NCI-H1092 treated with DMSO at 0.1 percent for 48 hours (cell line): ENCODE measurements around the gene GCLC.
"Not testable (repeated sequence)": the region's sequence is repeated elsewhere in the genome, so short reads cannot be mapped to it uniquely, and the experiment has no call there.

Experiments used
- DNase-seq: peaks from one replicate; lab custom pipeline; 2025; lab: John Stamatoyannopoulos, UW

Gene GCLC

DNA sequence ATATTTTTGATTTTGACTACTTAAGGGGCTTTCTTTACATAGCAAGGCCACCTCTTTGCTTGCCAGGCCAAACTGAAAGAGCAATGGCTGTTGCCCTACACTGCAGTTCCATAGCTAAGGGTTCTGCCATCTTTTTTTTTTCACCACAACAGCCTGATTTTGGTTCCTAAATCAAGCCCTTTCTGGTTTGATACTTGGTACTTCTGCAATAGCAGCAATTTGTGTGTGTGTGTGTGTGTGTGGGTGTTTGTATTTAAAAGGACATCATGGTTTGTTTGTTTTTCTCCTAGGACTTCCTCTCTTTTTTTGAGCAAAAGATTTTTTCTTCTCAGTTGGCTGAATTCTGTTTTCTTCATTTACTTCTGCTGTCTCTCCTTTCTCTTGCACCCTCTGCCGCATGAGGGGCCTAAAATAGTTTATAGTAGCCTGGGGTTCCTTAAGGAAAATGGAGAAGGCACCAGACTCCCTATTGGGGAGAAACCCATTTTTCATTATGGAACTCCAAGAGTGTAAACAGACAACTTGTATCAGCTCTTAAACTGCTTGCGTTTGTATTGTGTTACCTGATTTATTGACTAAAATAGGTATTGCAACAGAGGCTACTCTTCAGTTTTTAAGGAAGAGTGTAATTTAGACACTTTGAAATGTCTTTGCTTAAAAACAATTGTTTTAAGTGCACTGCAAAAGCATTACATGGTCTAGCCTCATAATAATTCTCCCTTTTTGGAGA, 12.2 kb upstream of the GCLC start:
- DNase-seq: no peak

DNA sequence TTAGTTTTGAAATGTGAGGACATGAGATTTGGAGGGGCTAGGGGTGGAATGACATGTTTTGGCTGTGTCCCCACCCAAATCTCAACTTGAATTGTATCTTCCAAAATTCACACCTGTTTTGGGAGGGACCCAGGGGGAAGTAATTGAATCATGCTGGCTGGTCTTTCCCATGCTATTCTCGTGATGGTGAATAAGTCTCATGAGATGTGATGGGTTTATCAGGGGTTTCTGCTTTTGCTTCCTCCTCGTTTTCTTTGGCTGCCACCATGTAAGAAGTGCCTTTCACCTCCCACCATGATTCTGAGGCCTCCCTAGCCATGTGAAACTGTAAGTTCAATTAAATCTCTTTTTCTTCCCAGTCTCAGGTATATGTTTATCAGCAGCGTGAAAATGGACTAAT, 8.7 kb upstream of the GCLC start:
- DNase-seq: not testable (repeated sequence)

DNA sequence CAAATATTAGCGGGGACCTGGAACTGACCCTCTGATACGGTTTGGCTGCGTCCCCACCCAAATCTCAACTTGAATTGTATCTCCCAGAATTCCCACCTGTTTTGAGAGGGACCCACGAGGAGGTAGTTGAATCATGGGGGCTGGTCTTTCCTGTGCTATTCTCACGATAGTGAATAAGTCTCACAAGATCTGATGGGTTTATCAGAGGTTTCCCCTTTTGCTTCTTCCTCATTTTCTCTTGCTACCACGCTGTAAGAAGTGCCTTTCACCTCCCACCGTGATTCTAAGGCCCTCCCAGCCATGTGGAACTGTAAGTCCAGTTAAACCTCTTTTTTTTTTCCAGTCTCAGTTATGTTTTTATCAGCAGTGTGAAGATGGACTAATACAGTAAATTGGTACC, 6.8 kb upstream of the GCLC start:
- not testable (repeated sequence) for DNase-seq

DNA sequence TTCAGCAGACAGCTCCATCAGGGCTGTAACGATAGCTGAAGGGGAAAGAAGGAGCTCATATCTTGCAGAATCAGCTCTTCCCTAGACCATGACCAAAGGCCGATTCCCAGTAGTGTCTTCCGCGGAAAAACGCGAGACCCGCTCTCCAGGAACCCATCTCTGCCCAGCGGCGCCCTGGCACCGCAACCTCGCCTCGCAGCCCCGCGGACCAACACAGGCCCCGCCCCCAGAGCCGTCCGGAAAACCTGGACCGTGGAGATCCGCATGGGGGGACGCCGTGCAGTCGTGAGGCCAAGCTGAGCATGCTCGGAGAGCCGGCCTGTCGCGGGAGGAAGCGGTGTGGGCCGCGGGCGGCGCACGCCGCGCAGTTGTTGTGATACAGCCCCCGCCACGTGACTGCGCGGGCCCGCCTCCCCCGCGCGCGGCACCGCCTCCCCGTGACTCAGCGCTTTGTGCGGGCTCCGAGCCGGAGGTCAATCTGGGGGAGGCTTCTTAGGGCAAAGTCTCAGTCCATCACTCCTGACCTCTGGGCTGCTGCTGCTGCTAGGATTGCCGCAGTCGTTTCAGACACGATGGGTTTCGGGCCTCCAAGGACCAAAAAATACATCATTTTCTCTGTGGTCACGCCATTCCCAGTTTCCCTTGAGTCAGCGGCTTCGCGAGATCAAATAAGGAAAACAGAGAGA, 3.1 kb upstream of the GCLC start:
- peak; percentile 89 for DNase-seq

DNA sequence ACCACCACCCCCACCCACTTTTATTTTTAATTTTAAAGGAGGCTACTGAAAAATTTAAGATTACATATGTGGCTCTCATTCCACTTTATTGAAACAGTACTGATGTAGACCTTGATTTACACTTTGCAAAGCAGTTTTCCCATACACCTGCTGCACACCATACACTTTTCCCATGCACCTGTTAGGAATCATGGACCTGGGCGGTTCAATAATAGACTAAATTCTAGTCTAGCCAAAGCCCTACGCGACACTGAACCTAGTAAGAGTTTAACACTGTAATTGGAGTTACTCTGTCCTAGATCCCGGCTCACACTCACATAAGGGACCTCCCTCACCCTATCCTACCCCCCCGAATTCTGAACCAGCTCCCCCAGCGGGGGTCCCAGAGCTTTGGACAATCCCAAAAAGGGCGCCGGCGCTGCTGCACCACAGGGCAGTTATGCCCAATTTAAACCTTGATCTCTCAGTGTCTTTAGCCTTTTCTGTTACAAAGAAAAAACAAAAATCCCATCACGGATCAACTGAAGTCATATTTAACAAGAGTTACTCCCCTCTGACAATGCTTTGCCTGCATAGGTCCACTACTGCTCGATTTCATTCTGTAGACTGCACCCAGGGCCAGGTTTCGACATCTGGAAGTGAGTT, 2.4 kb upstream of the GCLC start:
- peak; percentile 40 for DNase-seq

DNA sequence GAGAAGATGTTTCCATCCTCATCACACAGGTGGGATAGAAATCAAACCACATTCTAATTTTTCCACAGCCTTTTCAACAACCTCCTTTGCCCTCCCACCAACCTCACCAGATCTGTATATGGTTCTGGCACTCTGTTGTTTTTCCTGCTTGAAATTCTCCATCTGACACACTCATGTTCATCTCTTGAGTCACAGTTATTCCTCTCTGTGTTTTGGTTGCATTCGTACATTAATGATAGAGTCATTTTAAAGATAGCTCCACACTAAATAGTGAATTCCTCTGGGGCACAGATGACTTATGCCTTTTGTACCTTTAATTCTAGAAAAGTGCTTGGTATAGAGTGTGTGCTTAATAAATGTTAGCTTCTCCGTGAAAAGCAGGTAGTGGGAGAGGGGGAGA, 1.4 kb upstream of the GCLC start:
- no peak for DNase-seq

DNA sequence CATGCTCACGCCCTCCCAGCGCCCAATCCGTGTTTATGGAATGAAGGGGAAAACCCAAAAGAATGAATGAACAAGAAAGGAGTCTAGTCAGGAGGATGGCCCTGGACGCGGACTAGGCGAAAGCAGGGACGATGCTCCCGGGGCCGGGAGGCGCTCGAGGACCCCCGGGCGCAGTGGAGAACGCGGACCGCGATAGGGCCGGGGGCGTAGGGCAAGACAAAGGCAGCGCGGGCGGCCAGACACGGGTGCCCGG, 758 bp downstream of the GCLC start:
- no peak for DNase-seq

DNA sequence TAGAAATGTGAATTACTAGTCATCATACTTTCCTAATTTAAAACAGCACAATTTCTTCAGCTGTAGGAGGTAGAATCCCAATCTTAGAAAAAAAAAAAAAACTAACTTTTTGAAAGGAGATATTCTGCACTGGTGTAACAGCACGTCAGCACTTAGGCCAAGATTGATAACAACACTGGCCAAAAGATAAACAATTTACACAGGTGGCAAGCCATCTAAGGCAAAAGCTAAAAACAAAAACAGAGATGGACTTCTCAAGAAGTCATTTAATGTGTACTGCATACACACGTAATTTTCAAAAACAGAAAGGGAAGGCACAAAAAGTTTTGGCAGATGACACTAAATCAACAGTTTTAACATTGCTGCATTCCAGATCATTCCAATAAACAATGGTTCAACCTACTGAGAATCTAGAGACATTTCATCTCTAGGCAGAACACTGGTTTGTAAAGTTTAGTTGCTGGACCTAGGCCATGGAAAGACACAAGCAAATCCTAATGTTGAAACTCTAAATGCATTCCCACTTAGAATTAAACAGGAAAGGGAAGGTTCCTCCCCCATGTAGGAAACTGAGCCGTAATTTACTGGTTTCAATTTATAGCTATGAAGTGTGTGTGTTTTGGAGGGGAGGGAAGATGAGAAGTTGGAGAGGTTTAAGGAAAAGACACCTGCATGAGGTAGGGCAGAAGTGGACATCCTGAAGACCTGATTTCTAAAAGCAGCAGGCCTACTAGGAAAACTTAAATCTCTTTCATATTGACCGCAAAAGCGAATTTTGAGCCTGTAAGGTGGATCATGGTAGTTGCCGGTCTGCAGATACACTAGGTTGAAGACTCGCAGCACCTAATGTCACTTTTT, 1.3 kb downstream of the GCLC start:
- DNase-seq: peak; percentile 49

DNA sequence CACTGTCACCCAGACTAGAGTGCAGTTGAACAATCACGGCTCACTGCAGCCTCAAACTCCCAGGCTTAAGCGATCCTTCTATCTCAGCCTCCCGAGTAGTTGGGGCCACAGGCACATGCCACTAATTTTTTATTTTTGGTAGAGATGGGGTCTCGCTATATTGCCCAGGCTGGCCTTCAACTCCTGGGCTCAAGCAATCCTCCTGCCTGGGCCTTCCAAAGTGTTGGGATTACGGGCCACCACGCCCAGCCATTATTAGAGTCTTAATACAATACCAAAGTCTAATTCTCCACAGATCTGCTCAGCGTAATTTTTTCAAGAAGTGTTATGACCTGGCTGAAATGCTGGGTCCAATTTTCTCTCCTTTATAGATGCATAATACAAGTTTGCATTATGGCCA, 3.0 kb downstream of the GCLC start:
- no peak for DNase-seq

DNA sequence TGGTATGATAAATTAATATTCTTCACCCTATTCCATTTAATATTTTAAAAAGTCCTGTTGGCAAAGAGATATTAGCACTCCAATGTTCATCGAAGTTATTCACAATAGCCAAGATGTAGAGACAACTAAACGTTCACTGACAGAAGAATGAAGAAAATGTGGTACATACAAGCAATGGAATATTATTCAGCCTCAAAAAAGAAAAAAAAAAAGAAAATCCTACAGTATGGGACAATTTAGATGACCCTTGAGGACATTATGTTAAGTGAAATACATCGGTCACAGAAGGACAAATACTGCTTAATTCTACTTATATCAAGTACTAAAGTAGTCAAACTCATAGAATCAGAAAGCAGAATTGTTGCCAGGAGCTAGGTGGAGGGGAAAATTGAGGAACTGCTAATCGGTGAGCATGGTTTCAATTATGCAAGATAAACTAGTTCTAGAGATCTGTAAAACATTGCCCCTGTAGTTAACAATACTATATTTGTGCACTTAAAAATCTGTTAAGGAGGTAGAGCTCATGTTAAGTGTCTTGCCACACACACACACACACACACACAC, 4.7 kb downstream of the GCLC start:
- no peak for DNase-seq

DNA sequence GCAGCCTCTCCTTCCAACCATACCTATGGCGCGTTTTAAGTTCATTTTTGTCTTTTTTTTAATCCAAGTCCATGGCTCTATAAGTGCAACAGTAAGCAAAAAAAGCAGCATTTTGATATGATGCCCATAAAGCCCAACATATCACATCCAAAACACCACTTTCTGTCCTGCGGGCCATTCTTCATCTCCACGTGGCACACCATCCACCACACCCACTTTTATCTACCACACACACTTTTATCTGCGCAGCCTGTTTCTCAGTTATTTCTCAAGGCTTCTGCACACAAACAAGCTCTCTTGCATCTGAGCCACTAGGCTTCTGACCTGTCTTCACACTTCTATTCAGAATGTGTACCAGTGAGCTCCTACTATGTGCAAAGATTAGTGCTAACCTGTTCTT, 5.3 kb downstream of the GCLC start:
- DNase-seq: no peak

DNA sequence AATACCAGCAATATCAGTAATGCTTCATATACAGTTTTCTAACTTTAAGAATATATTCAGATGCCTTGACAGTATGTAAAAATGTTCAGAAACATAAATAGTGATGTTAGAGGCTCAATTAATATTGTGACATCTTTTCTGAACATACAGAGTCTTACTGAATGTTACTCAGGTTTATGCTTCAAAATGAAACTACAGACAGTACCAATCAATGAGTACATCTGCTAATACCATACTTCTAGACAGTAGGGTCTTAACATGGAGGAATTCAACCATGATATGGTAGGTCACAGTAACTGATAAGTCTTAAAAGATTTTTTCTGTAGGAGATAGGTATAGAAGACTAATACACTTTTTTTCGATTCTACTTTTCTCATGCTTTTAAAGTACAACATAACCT, 8.3 kb downstream of the GCLC start:
- DNase-seq: no peak

DNA sequence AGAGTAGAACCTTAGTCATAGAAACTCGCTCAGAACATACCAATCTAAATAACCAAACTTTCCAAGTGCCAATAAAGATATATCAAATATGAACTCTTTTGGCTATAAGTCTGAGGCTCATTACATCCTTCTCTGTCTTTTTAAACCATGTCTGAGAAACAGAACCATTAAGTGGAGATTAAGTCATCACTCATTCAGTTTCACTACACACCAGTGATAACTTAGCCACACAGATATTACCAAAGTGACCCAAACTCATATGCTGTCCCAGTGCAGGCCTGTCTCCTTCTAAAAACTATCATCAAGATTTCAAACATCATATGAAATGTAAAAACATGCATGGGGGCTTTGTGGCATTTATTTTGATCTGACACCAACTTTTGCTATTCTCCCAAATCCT, 12.0 kb downstream of the GCLC start:
- no peak for DNase-seq

DNA sequence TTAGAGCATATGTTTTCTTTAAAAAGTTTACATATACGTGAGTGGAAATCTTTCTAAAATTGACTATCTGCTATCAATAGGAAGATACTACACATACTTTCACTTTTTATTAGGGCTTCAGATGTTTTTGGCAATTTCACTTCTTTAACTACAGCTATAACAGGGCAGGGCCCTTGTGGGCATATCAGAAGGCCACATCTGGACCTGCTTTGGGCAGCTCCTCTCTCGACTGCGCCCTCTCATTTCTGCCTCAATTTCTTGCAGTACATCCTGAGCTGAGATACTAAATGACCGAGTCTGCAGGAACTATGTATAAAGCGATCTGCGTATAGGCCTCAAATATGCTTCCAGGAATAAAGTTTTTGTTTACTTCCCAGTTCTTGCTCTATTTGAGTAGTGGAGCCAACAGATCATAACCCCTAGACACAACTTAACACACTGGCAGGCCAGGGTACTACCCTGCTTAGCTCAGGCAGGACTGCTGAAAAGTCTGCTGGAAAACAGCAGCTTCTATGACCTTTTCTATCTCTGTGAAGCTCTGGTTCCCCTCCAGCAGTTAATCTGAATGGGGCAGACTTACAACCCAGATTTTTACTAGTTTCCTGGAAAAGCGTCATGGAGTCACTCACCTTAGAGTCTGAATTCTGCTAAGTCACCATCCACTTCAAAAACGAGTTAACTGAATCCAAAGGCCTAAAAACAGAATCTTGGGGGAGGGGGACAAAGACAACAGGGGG, 12.7 kb downstream of the GCLC start:
- DNase-seq: no peak

DNA sequence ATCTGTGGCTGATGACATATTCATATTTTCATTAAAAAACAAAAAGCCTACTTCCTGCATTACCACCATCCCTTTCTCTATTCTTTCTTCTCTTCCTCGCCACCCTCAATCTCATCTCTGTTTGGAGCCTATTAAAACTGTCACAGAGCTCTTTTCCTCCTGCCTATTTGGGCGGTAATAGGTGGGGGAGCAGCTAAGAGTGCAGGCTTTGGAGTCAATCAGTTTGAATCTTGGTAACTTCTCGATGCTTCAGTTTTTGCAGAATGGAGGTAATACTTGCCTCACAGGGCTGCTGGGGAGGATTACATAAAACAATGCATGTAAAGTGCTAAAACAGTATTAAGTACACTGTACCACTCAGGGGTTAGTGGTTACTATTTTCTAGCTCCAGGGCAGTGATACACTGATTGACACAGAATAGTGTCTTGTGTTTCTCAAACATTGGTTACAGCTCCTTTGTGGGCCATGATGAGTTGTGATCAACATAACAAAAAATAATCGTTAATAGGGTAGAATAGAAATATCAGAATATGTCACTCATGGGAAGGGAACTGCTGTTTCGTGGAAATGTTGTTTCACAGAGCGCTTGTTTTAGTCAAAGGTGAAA, 14.0 kb downstream of the GCLC start:
- no peak for DNase-seq

DNA sequence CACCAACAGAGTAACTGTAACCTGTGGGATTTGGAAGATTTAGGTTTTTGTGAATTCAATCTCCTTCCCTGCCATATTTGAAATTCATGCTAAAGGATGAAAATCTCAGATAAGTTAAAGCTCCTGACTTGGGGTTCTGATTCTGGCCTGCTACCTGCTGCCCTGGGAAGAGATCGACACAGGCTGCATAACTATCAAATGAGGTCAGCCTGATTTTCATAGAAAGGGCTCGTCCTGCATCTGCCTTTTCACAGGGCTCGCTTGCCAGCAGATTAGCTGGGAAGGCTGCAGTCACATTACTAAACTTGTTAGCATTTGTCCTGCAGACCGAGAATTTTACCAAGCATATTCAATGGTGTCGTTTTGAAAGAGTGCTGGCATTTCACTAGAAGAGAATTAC, 14.6 kb downstream of the GCLC start:
- DNase-seq: no peak

DNA sequence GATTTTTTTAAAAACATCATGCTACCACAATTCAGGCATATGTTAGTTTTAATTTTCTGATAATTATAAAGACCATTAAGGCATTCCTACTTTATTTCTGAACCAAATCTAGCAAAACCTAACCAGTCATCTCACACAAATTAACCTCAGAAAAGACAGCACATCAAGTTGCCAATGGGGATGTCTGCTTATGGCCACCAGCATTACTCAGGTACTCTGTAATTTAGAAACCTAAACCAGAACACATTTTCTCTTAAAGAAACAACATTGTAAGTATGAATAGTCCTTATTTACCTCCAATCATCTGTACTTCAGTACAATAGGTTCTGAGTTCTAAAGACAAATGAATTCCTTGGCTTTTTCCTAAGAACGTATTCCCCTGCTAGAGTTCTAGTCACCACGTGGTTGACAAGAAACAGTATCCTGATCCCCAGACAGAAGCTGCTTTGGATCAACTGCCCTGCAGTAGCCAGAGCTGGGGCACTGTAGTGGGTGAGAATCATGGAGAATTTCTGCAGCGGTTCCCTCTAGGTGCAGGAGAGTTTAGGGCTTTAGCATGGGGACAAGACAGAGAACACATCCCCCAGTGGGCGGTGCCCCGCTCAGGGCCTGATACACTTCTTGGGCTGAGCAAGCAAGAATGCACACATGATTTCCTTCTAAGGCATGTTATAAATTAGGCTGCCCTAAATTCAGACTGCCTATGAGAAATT, 15.4 kb downstream of the GCLC start:
- no peak for DNase-seq

DNA sequence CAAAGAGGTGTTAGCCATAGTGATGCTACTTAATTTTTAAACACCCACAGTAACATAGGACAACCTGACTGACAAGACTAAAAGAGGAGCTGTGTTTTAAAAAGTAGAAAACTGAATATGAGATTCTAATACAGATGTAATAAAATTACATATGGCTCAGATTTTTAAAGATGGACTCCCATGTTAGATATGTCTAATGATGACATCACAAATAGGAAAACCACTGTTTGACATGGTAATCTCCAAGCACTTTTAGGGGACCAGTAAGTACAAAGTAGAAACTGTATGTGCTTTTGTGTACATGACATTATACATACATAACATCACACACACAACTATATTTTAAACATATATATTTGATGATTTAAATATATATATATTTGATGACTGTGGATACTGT, 16.8 kb downstream of the GCLC start:
- DNase-seq: no peak

DNA sequence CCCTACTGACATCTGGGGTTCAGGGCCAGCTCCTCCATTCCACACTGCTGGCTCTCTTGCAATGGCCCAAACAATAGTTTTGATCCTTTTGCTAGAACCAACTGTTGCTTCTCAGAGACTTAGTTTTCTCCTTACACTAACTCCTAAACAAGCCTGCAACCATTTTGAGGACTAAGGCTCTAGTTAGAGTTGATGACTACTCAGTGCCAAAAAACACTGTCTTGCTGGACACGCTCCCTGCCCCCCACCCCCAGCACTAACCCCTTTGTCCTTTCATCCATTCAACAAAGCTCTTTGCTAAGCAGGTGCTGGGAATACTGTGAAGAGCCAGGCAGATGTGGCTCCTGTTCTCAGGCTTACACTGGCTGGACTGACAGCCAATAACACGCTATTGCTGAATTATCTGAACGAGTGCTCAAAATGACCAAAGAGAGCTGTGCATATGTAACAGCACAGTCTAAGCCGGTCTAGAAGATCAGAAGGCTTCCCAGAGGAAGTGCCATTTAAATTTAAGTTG, 17.6 kb downstream of the GCLC start:
- DNase-seq: peak; percentile 58

DNA sequence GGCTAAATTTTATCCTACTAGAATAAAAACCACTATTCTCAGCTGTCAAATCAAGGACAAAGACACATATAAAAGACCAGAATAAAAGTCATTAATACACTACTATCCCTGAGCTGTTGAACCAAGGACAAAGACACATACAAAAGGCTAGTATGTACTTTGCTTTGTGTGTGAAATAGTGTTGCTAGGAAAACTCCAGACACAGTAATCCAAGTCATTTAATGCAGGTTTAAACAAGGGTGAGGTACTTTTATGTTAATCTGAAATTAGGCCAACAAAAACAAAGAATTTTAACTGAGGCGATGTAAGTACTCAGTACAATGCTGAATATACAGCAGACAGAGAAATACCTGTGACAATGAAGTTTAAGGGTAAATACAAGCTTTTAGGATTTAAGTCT, 18.9 kb downstream of the GCLC start:
- peak; percentile 30 for DNase-seq

DNA sequence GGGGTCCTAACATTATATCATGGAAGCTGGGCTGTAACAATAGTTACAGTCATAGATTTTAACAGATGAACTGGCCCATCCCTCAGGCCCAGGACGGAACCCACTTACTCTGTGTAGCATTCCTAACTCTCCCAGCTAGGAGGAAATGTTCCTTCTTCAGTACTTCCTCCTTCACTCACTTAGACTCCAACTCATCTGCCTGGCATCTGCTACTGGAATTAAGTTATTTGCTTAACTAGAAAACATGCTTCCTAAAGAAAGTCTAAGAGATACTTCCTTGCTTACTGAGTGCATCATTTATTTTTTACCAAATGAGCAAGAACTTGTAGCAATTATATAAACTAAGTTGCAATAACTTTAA, 20.5 kb downstream of the GCLC start:
- DNase-seq: no peak
